C4-2B (cell line): ENCODE data around the gene PRM1.

ENCODE experiments used
- ZFX ChIP-seq: fragments of 450-650 bp; IDR thresholded peaks from 2 replicates; pipeline ENCODE4 v1.6.1; 2017
- TF ChIP-seq, protein P1 (sequence below): fragments of 450-650 bp; conservative IDR thresholded peaks from 2 replicates; pipeline ENCODE4 v1.5.1; 2017; ENCODE audit warnings: mild to moderate bottlenecking

DNA sequence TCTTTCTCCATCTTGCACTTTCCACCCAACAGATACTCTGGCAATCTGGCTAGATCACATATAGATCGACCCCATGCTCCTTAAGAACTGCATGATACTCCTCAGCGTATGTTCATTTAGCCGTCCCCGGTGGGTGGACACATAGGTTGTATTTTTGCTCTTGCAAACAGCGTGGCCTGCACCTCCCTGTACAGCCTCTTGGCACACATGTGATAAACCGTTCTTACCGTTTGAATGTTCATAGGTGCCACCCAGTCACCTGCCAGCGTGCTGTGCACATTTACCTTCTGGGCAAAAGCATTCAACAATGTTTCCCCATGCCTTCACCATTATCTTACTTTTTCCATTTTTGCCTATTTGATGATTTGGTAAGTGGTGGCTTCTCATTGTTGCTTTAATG lies 18.2 kb downstream of the PRM1 start:
- TF ChIP-seq, protein P1, sequence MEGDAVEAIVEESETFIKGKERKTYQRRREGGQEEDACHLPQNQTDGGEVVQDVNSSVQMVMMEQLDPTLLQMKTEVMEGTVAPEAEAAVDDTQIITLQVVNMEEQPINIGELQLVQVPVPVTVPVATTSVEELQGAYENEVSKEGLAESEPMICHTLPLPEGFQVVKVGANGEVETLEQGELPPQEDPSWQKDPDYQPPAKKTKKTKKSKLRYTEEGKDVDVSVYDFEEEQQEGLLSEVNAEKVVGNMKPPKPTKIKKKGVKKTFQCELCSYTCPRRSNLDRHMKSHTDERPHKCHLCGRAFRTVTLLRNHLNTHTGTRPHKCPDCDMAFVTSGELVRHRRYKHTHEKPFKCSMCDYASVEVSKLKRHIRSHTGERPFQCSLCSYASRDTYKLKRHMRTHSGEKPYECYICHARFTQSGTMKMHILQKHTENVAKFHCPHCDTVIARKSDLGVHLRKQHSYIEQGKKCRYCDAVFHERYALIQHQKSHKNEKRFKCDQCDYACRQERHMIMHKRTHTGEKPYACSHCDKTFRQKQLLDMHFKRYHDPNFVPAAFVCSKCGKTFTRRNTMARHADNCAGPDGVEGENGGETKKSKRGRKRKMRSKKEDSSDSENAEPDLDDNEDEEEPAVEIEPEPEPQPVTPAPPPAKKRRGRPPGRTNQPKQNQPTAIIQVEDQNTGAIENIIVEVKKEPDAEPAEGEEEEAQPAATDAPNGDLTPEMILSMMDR, result no peak
- TF ChIP-seq ZFX, result no peak
